Keratinocyte (primary cell): ENCODE results near the gene ZSCAN16.

Experiments used
- EZH2 ChIP-seq: IDR thresholded peaks from one replicate; pipeline ENCODE4 v1.6.1; 2012; ENCODE audit warnings: inconsistent platforms, mild to moderate bottlenecking, low read length, moderate library complexity
- TF ChIP-seq, protein P1 (sequence below), 3 experiments: IDR thresholded peaks in 1 of 3; conservative IDR thresholded peaks in 1 of 3; optimal IDR thresholded peaks in 1 of 3; 2 replicates in 2 of 3; 3 replicates in 1 of 3; pipeline versions ENCODE3 to v1.5.1; 2011; ENCODE audit warnings: low read length in 3 of 3, mild to moderate bottlenecking in 3 of 3, moderate library complexity in 2 of 3, control low read depth in 1 of 3, inconsistent platforms in 1 of 3; ENCODE audit not compliant: insufficient read depth in 2 of 3; ENCODE audit errors: extremely low read depth in 1 of 3

DNA sequence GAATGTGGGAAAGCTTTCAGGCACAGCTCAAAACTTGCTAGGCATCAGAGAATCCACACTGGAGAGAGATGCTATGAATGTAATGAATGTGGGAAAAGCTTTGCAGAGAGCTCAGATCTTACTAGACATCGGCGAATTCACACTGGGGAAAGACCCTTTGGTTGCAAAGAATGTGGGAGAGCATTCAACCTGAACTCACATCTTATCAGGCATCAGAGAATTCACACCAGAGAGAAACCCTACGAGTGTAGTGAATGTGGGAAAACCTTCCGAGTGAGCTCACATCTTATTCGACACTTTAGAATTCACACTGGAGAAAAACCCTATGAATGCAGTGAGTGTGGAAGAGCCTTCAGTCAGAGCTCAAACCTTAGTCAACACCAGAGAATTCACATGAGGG lies 35.4 kb upstream of the ZSCAN16 start:
- TF ChIP-seq, protein P1, sequence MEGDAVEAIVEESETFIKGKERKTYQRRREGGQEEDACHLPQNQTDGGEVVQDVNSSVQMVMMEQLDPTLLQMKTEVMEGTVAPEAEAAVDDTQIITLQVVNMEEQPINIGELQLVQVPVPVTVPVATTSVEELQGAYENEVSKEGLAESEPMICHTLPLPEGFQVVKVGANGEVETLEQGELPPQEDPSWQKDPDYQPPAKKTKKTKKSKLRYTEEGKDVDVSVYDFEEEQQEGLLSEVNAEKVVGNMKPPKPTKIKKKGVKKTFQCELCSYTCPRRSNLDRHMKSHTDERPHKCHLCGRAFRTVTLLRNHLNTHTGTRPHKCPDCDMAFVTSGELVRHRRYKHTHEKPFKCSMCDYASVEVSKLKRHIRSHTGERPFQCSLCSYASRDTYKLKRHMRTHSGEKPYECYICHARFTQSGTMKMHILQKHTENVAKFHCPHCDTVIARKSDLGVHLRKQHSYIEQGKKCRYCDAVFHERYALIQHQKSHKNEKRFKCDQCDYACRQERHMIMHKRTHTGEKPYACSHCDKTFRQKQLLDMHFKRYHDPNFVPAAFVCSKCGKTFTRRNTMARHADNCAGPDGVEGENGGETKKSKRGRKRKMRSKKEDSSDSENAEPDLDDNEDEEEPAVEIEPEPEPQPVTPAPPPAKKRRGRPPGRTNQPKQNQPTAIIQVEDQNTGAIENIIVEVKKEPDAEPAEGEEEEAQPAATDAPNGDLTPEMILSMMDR (optimal IDR thresholded peaks at IDR 0.05 in 1 of 3, IDR thresholded peaks at IDR 0.05 in 1 of 3, conservative IDR thresholded peaks at IDR 0.05 in 1 of 3; ENCODE audit: extremely low read depth in 1 of 3, insufficient read depth in 2 of 3, low read length in 3 of 3): no peak
- TF ChIP-seq EZH2: no peak
